Measurements from ENCODE around the gene BABAM2. TPM values are rescaled to one million over a fixed set of nuclear protein-coding genes. Genes with fewer than 3 reads are reported as not detected.
A peak's percentile ranks its signal among the peaks of the same experiment; 100 is the strongest.
"Not testable (repeated sequence)": the region's sequence is repeated elsewhere in the genome, so short reads cannot be mapped to it uniquely, and the experiment has no call there.

BABAM2 gene
- total RNA-seq (2014; rRNA removed; shearing (Covaris generic)) = 37.2 and 42.5 TPM in 2 replicates

- DNase-seq (ENCODE audit: low read depth) = peak; percentile 94
These were observed at the start of gene BABAM2, which contains the start of gene RBKS for GRCh38 chr2:27890146-27890923. TSS of gene BABAM2 (plus strand) at chr2:27890729. CDS start at chr2:27894557, 3,828 bp downstream. TSS of gene RBKS (minus strand) at chr2:27890387. CDS start at chr2:27890345, 42 bp downstream.

GRCh38 chr2:27842894-27843293, 47.6 kb upstream of the BABAM2 start:
- DNase-seq (ENCODE audit: low read depth) = no peak

- DNase-seq (ENCODE audit: low read depth) = no peak
These were observed 46.5 kb upstream of the BABAM2 start for GRCh38 chr2:27843992-27844391.

- DNase-seq (ENCODE audit: low read depth) = no peak
These were observed 45.7 kb upstream of the BABAM2 start for GRCh38 chr2:27844821-27845255.

- no peak for DNase-seq (ENCODE audit: low read depth)
These were observed 43.2 kb upstream of the BABAM2 start for GRCh38 chr2:27847333-27847732.

- peak; percentile 71 for DNase-seq (ENCODE audit: low read depth)
These were observed 40.8 kb upstream of the BABAM2 start for GRCh38 chr2:27849558-27850205.

- no peak for DNase-seq (ENCODE audit: low read depth)
These were observed 37.8 kb upstream of the BABAM2 start for GRCh38 chr2:27852691-27853090.

- no peak for DNase-seq (ENCODE audit: low read depth)
These were observed 36.2 kb upstream of the BABAM2 start for GRCh38 chr2:27854229-27854862.

- peak; percentile 70 for DNase-seq (ENCODE audit: low read depth)
These were observed 35.1 kb upstream of the BABAM2 start for GRCh38 chr2:27855476-27855875.

GRCh38 chr2:27856386-27856785, 34.1 kb upstream of the BABAM2 start:
- no peak for DNase-seq (ENCODE audit: low read depth)

- no peak for DNase-seq (ENCODE audit: low read depth)
These were observed 33.6 kb upstream of the BABAM2 start for GRCh38 chr2:27856956-27857355.

- DNase-seq (ENCODE audit: low read depth) = no peak
These were observed 32.9 kb upstream of the BABAM2 start for GRCh38 chr2:27857417-27858172.

- no peak for DNase-seq (ENCODE audit: low read depth)
These were observed 30.4 kb upstream of the BABAM2 start for GRCh38 chr2:27860111-27860510.

GRCh38 chr2:27863146-27863545, 27.4 kb upstream of the BABAM2 start:
- DNase-seq (ENCODE audit: low read depth) = no peak

- DNase-seq (ENCODE audit: low read depth) = not testable (repeated sequence)
These were observed 26.6 kb upstream of the BABAM2 start for GRCh38 chr2:27863955-27864354.

- DNase-seq (ENCODE audit: low read depth) = no peak
These were observed 24.3 kb upstream of the BABAM2 start for GRCh38 chr2:27866237-27866636.

GRCh38 chr2:27869763-27870162, 20.8 kb upstream of the BABAM2 start:
- no peak for DNase-seq (ENCODE audit: low read depth)

GRCh38 chr2:27870724-27871123, 19.8 kb upstream of the BABAM2 start:
- DNase-seq (ENCODE audit: low read depth) = no peak

GRCh38 chr2:27871802-27872201, 18.7 kb upstream of the BABAM2 start:
- no peak for DNase-seq (ENCODE audit: low read depth)

GRCh38 chr2:27873091-27873490, 17.4 kb upstream of the BABAM2 start:
- DNase-seq (ENCODE audit: low read depth) = no peak

GRCh38 chr2:27875089-27875881, 15.2 kb upstream of the BABAM2 start:
- DNase-seq (ENCODE audit: low read depth) = no peak
